Smooth muscle cell (in vitro differentiated cells): Measurements from ENCODE around the gene NINL. TPM values are rescaled to one million over a fixed set of nuclear protein-coding genes. Genes with fewer than 3 reads are reported as not detected.

ENCODE experiments used
- DNase-seq: peaks from one replicate; lab custom pipeline; 2025; ENCODE audit not compliant: unreplicated experiment; lab: John Stamatoyannopoulos, UW
- H2AFZ ChIP-seq: fragments of 200-600 bp; sonication (generic); 2 replicates; pipeline ENCODE4 v1.6.0; 2016; ENCODE audit warnings: antibody characterized with exemption, low read depth, mild to moderate bottlenecking
- H3F3A ChIP-seq: fragments of 200-600 bp; sonication (generic); 2 replicates; pipeline ENCODE4 v1.6.0; 2017; ENCODE audit warnings: antibody characterized with exemption, low read depth
- H3K27ac ChIP-seq: fragments of 200-600 bp; sonication (generic); 2 replicates; pipeline ENCODE4 v1.5.1; 2016; ENCODE audit warnings: low read depth, mild to moderate bottlenecking
- H3K27me3 ChIP-seq: fragments of 200-600 bp; sonication (generic); 2 replicates; pipeline ENCODE4 v1.6.1; 2016; ENCODE audit warnings: low read depth, mild to moderate bottlenecking
- H3K36me3 ChIP-seq: fragments of 200-600 bp; sonication (generic); 2 replicates; pipeline ENCODE4 v1.5.1; 2016; ENCODE audit warnings: low read depth
- H3K4me1 ChIP-seq: fragments of 200-600 bp; sonication (generic); 2 replicates; pipeline ENCODE4 v1.5.1; 2016; ENCODE audit warnings: low read depth
- H3K4me2 ChIP-seq: fragments of 200-600 bp; sonication (generic); 2 replicates; pipeline ENCODE4 v1.6.0; 2016; ENCODE audit warnings: mild to moderate bottlenecking
- H3K4me3 ChIP-seq: fragments of 200-600 bp; sonication (generic); 2 replicates; pipeline ENCODE4 v1.5.1; 2016; ENCODE audit warnings: mild to moderate bottlenecking
- H3K79me2 ChIP-seq: fragments of 200-600 bp; sonication (generic); 2 replicates; pipeline ENCODE4 v1.6.0; 2016; ENCODE audit warnings: low read depth, mild to moderate bottlenecking
- H3K9ac ChIP-seq: fragments of 200-600 bp; sonication (generic); 2 replicates; pipeline ENCODE4 v1.6.0; 2016; ENCODE audit warnings: low read depth
- H3K9me3 ChIP-seq: fragments of 200-600 bp; sonication (generic); replicated peaks from 2 replicates; pipeline ENCODE4 v1.5.1; 2016; ENCODE audit warnings: low read depth
- H4K20me1 ChIP-seq: fragments of 200-600 bp; sonication (generic); 2 replicates; pipeline ENCODE4 v1.6.0; 2016; ENCODE audit warnings: low read depth
- WGBS: methylation state at CpG from one replicate; pipeline ENCODE4 v1.1.7; 2016; ENCODE audit warnings: low lambda C conversion rate; 5-methylcytosine and 5-hydroxymethylcytosine counted together
- polyA plus RNA-seq: library from polyadenylated mRNA; unstranded; fragments of >200 nt; fragmentation: Nextera tagmentation; extraction: Ambion mirVana; gene quantifications from 2 replicates; pipeline ENCODE4 v1.2.1, GENCODE V29; 2016
- total RNA-seq: library from RNA; depleted of rRNA; stranded (reverse); fragments of >200 nt; gene quantifications from 2 replicates; pipeline ENCODE4 v1.2.3, GENCODE V29; 2014
- TF ChIP-seq, protein P1 (sequence below): fragments of 200-600 bp; sonication (generic); IDR thresholded peaks from 2 replicates; pipeline ENCODE4 v1.5.1; 2017; ENCODE audit warnings: borderline replicate concordance, mild to moderate bottlenecking, antibody characterized with exemption; ENCODE audit not compliant: insufficient read depth, poor library complexity, severe bottlenecking

Gene NINL
- total and polyA plus RNA-seq, 2 experiments from 2014 or later: 10.7 to 12.2 TPM

DNA sequence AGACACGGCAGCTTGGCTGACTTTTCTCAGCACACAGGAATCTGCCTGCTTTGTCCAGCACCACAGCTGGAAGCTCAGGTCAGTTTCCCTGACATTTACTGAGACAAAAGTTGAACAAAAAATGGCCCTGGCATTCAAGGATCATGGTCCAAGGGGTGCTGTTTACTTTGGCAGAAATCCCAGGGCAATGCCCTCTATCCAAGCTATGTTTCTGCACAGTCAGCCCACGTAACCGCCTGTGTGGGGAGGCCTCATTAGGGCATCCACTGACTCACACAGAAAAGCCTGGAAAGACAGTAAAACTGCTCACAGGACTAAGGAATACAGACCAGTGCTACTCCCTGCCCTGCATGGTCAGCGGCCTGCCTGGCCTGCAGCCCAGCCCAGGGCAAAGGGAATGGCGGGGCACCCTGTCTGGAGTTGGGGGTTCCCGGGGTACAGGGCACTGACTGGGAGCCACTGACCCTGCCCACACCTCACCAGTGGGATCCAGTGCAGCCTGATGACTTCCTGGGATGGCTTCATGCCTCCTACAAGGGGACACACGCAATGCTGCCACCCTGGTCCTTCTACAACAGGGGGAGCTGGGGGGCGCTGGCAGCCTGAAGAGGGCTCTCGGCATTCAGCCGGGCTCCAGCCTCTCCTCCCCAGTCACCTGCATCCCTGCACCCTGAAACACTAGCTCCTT lies 77.1 kb downstream of the NINL start:
- DNase-seq: peak; percentile 8
- Histone ChIP-seq H3K9me3 (no peaks in the 10 kb centered on the region), H3K36me3 (no peaks in the 10 kb centered on the region), H3K4me3 (no peak overlapping the region), H3K4me2 (peak overlapping the region; percentile 69), H3K27me3 (no peaks in the 10 kb centered on the region), H3K4me1 (no peaks in the 10 kb centered on the region), H2AFZ (no peak overlapping the region), H4K20me1 (no peaks in the 10 kb centered on the region), H3K27ac (peak overlapping the region; percentile 73), H3K9ac (no peak overlapping the region), H3K79me2 (no peaks in the 10 kb centered on the region), H3F3A (no peaks in the 10 kb centered on the region)
- TF ChIP-seq, protein P1, sequence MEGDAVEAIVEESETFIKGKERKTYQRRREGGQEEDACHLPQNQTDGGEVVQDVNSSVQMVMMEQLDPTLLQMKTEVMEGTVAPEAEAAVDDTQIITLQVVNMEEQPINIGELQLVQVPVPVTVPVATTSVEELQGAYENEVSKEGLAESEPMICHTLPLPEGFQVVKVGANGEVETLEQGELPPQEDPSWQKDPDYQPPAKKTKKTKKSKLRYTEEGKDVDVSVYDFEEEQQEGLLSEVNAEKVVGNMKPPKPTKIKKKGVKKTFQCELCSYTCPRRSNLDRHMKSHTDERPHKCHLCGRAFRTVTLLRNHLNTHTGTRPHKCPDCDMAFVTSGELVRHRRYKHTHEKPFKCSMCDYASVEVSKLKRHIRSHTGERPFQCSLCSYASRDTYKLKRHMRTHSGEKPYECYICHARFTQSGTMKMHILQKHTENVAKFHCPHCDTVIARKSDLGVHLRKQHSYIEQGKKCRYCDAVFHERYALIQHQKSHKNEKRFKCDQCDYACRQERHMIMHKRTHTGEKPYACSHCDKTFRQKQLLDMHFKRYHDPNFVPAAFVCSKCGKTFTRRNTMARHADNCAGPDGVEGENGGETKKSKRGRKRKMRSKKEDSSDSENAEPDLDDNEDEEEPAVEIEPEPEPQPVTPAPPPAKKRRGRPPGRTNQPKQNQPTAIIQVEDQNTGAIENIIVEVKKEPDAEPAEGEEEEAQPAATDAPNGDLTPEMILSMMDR: no peak
- WGBS: 65% methylated on average over 10 of the region's 10 CpGs

DNA sequence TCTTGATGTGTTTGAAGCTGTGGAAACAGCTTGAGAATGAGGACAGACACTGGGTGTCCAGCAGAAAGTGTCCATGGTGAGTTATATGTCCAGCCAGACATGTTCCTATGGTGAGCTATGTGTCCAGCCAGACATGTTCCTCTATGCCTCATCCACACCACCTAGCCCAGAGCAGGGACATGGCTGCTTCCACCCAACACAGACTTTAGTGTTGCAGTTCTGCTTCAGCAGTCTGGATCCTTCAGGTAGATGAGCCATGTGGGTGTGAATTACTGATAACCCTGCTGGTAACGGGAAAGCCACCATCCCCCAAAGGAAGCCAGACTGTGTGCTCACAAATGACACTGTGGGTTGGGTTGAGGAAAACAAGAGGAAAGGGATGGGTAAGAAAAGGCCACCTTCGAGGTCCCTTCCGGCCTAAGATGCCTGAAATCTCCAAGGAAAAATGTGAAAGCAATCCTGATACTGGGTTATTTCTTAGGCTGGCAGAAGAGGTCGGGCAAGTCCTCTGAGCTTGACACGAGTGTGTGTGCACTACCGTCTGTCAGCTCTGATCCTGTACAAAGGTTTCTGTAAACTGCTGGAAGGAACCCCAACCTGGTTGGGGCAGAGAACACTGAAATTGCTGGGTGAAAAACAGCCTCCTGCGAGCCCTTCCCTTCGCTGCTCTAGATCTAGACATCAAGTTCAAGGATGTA lies 77.8 kb downstream of the NINL start:
- Histone ChIP-seq H2AFZ (no peak overlapping the region), H3K79me2 (no peaks in the 10 kb centered on the region), H3K27ac (peak overlapping the region; percentile 73), H3K4me2 (peak overlapping the region; percentile 69), H3K9ac (no peak overlapping the region), H3K4me1 (no peaks in the 10 kb centered on the region), H3K36me3 (no peaks in the 10 kb centered on the region), H3K27me3 (no peaks in the 10 kb centered on the region), H3K9me3 (no peaks in the 10 kb centered on the region), H4K20me1 (no peaks in the 10 kb centered on the region), H3F3A (no peaks in the 10 kb centered on the region), H3K4me3 (no peak overlapping the region)
- WGBS: 82% methylated on average over 8 of the region's 8 CpGs
- no peak for DNase-seq
- TF ChIP-seq, protein P1: no peak

DNA sequence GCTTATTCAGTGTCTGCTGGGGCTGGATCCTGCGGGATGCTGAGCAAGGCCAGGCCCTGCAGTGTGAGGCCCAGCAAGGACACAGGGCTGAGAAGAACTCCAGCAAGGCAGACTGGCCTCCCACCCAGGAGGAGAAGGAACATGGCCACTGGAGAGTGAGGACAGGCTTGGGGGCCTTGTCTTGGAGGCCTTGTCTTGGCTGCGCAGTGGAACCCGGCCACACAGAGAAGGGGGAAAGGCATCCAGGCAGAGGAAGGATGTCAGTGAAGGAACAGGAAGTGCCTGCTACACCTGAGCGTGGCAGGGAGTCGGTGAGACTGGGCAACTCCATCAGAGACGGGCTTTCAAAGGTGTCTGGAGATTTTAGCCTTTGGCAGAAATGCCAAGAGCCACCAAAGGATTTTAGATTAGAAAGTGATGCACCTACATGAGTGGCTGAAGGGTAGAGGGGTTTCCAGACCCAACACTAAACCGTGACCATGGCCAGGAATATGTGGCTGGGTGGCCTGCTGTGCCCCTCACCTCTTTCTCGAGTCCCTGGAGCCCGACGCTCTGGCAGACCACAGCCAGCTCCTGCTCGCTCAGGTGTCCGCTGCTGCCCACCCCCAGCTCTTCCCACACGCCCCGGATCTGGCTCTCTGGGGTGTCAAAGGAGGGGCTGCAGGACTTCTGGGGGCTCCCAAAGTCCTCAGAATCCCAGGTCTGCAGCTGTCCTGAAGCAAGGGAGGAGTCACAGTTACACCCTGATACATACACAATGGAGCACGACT lies 80.8 kb downstream of the NINL start:
- H3K4me3 ChIP-seq: no peak overlapping the region
- no peaks in the 10 kb centered on the region for H3K36me3 ChIP-seq
- 94% methylated on average over 15 of the region's 15 CpGs for WGBS
- H3K27me3 ChIP-seq: no peaks in the 10 kb centered on the region
- H3F3A ChIP-seq: no peaks in the 10 kb centered on the region
- no peaks in the 10 kb centered on the region for H3K4me1 ChIP-seq
- H3K9ac ChIP-seq: no peak overlapping the region
- no peak for DNase-seq
- no peaks in the 10 kb centered on the region for H3K79me2 ChIP-seq
- no peaks in the 10 kb centered on the region for H4K20me1 ChIP-seq
- H3K4me2 ChIP-seq: no peak overlapping the region
- H3K9me3 ChIP-seq: no peaks in the 10 kb centered on the region
- no peak overlapping the region for H3K27ac ChIP-seq
- no peak overlapping the region for H2AFZ ChIP-seq
- TF ChIP-seq, protein P1: no peak
